ENCODE data around the gene FTSJ1. TPM values are rescaled to one million over a fixed set of nuclear protein-coding genes. Genes with fewer than 3 reads are reported as not detected.

Gene FTSJ1
- total and polyA plus RNA-seq, 7 experiments from 2014 or later, result 48.6 to 74.0 (median 59.5) TPM

- no peaks in the 10 kb centered on the region for H3K9me3 ChIP-seq (ENCODE audit: control insufficient read depth in 2 of 3, low read length in 3 of 3)
- H3K27me3 ChIP-seq (ENCODE audit: control insufficient read depth in 2 of 2, insufficient read depth in 2 of 2, low read length in 2 of 2), result no peaks in the 10 kb centered on the region
- H3K36me3 ChIP-seq (ENCODE audit: control insufficient read depth in 2 of 3, insufficient read depth in 3 of 3, low read length in 3 of 3), result no peaks in the 10 kb centered on the region
- H3K4me1 Mint-ChIP-seq, result peaks cover 10 to 28% (median 16%) of the 10 kb centered on the region in 7 donors
- DNase-seq (peak; percentile 50 to 81 (median 66)), ATAC-seq (peak; percentile 96)
- ChIA-PET CTCF (no interaction called here), POLR2A (interaction anchor here (0.8 to 1.7 kb wide), 2 partner anchors 31 to 39 kb away, joined by 3 to 8 read pairs; partner anchors contain the start of genes SLC38A5 and TBC1D25)
- peak within 1 kb of the TSS; percentile 85 for H3K27ac ChIP-seq (ENCODE audit: low read depth, low read length)
- peak within 1 kb of the TSS; percentile 78 to 93 (median 88) for H3K27ac Mint-ChIP-seq
- H3K4me3 Mint-ChIP-seq, result peak within 1 kb of the TSS; percentile 82 to 95 (median 91)
- H3K4me1 ChIP-seq (ENCODE audit: control insufficient read depth in 2 of 2, insufficient read depth in 2 of 2, low read length in 2 of 2), result peaks cover 4 to 8% of the 10 kb centered on the region in 2 donors
- no peaks in the 10 kb centered on the region for H3K27me3 Mint-ChIP-seq
- H3K4me3 ChIP-seq (ENCODE audit: low read length), result peak within 1 kb of the TSS; percentile 71
- H3K9me3 Mint-ChIP-seq, result peaks cover 0 to 2% (median 0%) of the 10 kb centered on the region in 11 donors
- peaks cover 0 to 7% (median 0%) of the 10 kb centered on the region in 5 donors for H3K36me3 Mint-ChIP-seq
- intact Hi-C loops (cut with micrococcal nuclease), result loop anchor here (1.0 to 5.0 kb wide), 5 partner anchors 13 to 66 kb away; partner anchors contain the start of genes EBP (in 2 of the 2), TBC1D25 (in 2 of the 2), FTSJ1 (in 1 of the 2) and RBM3 (in 1 of the 2)
Measured at GRCh38 chrX:48508400-48509244, 32.6 kb downstream of the FTSJ1 start, which contains the start of gene PORCN. Gene PORCN, plus strand, starts transcription at chrX:48508992. Its CDS starts 829 bp downstream, at chrX:48509821.

GRCh38 chrX:48509245-48509590, 33.2 kb downstream of the FTSJ1 start:
- DNase-seq (peak in 1 of 9 donors; percentile 44), ATAC-seq (peak; percentile 40)
- Mint-ChIP-seq H3K9me3 (peaks cover 0 to 2% (median 0%) of the 10 kb centered on the region in 11 donors), H3K4me1 (peaks cover 10 to 28% (median 16%) of the 10 kb centered on the region in 7 donors), H3K36me3 (peaks cover 0 to 7% (median 0%) of the 10 kb centered on the region in 5 donors), H3K27me3 (no peaks in the 10 kb centered on the region), H3K4me3 (peak overlapping the region; percentile 82 to 95 (median 91)), H3K27ac (peak overlapping the region; percentile 78 to 93 (median 86))
- CTCF ChIA-PET, result no interaction called here
- peaks cover 4 to 8% of the 10 kb centered on the region in 2 donors for H3K4me1 ChIP-seq (ENCODE audit: control insufficient read depth in 2 of 2, insufficient read depth in 2 of 2, low read length in 2 of 2)
- H3K9me3 ChIP-seq (ENCODE audit: control insufficient read depth in 2 of 3, low read length in 3 of 3), result no peaks in the 10 kb centered on the region
- no peaks in the 10 kb centered on the region for H3K36me3 ChIP-seq (ENCODE audit: control insufficient read depth in 2 of 3, insufficient read depth in 3 of 3, low read length in 3 of 3)
- H3K27me3 ChIP-seq (ENCODE audit: control insufficient read depth in 2 of 2, insufficient read depth in 2 of 2, low read length in 2 of 2), result no peaks in the 10 kb centered on the region
- H3K27ac ChIP-seq (ENCODE audit: low read depth, low read length), result peak overlapping the region; percentile 85
- POLR2A ChIA-PET, result interaction anchor here (1.7 kb wide), 1 partner anchor 30 kb away, joined by 8 read pairs; the partner anchor contains the start of gene TBC1D25
- H3K4me3 ChIP-seq (ENCODE audit: low read length), result peak overlapping the region; percentile 71
- intact Hi-C loops (cut with micrococcal nuclease), result loop anchor here in 1 of 2 donors (5.0 kb wide), 1 partner anchor 42 kb away; no protein-coding TSS in a partner anchor

DNA sequence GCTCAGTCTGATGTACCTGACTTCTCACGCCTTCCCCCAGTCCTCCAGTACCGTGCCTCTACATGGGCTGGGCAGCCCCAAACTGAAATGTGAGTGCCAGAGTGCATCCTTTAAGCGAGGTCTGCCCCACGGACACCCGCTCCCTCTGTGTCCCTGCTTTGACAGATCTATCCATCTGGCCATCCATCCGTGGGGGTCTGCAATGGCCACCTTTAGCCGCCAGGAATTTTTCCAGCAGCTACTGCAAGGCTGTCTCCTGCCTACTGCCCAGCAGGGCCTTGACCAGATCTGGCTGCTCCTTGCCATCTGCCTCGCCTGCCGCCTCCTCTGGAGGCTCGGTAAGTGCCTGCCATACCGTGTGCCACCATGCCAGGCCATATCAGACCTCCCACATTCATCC, 33.6 kb downstream of the FTSJ1 start:
- no peaks in the 10 kb centered on the region for H3K27me3 Mint-ChIP-seq
- peaks cover 0 to 2% (median 0%) of the 10 kb centered on the region in 11 donors for H3K9me3 Mint-ChIP-seq
- DNase-seq (no peak), ATAC-seq (peak; percentile 2)
- peaks cover 0 to 7% (median 0%) of the 10 kb centered on the region in 5 donors for H3K36me3 Mint-ChIP-seq
- Histone ChIP-seq H3K4me1 (ENCODE audit: control insufficient read depth in 2 of 2, insufficient read depth in 2 of 2, low read length in 2 of 2) (peaks cover 4 to 8% of the 10 kb centered on the region in 2 donors), H3K9me3 (ENCODE audit: control insufficient read depth in 2 of 3, low read length in 3 of 3) (no peaks in the 10 kb centered on the region), H3K36me3 (ENCODE audit: control insufficient read depth in 2 of 3, insufficient read depth in 3 of 3, low read length in 3 of 3) (peaks cover 0 to 1% (median 0%) of the 10 kb centered on the region in 3 experiments), H3K27me3 (ENCODE audit: control insufficient read depth in 2 of 2, insufficient read depth in 2 of 2, low read length in 2 of 2) (no peaks in the 10 kb centered on the region), H3K27ac (ENCODE audit: low read depth, low read length) (peak overlapping the region; percentile 85), H3K4me3 (ENCODE audit: low read length) (peak overlapping the region; percentile 71)
- intact Hi-C loops (cut with micrococcal nuclease), result loop anchor here in 1 of 2 donors (5.0 kb wide), 1 partner anchor 42 kb away; no protein-coding TSS in a partner anchor
- CTCF ChIA-PET, result no interaction called here
- H3K4me1 Mint-ChIP-seq, result peaks cover 10 to 28% (median 16%) of the 10 kb centered on the region in 7 donors
- H3K4me3 Mint-ChIP-seq, result peak overlapping the region; percentile 82 to 95 (median 91)
- H3K27ac Mint-ChIP-seq, result peak overlapping the region; percentile 78 to 93 (median 86)
- POLR2A ChIA-PET, result interaction anchor here (0.8 kb wide), 1 partner anchor 12 kb away, joined by 3 read pairs; the partner anchor contains the start of gene EBP

- no peaks in the 10 kb centered on the region for H3K27me3 Mint-ChIP-seq
- H3K4me3 ChIP-seq (ENCODE audit: low read length), result no peak overlapping the region
- CTCF ChIA-PET, result no interaction called here
- DNase-seq (no peak), ATAC-seq (no peak)
- intact Hi-C loops (cut with micrococcal nuclease), result loop anchor here in 1 of 2 donors (1.0 kb wide), 1 partner anchor 428 kb away; no protein-coding TSS in a partner anchor
- peaks cover 0 to 8% (median 0%) of the 10 kb centered on the region in 3 experiments for H3K36me3 ChIP-seq (ENCODE audit: control insufficient read depth in 2 of 3, insufficient read depth in 3 of 3, low read length in 3 of 3)
- H3K9me3 ChIP-seq (ENCODE audit: control insufficient read depth in 2 of 3, low read length in 3 of 3), result no peaks in the 10 kb centered on the region
- peaks cover 15 to 31% (median 16%) of the 10 kb centered on the region in 7 donors for H3K4me1 Mint-ChIP-seq
- H3K27ac Mint-ChIP-seq, result no peak overlapping the region
- peaks cover 4 to 8% of the 10 kb centered on the region in 2 donors for H3K4me1 ChIP-seq (ENCODE audit: control insufficient read depth in 2 of 2, insufficient read depth in 2 of 2, low read length in 2 of 2)
- H3K36me3 Mint-ChIP-seq, result peaks cover 0 to 7% (median 0%) of the 10 kb centered on the region in 5 donors
- H3K27me3 ChIP-seq (ENCODE audit: control insufficient read depth in 2 of 2, insufficient read depth in 2 of 2, low read length in 2 of 2), result no peaks in the 10 kb centered on the region
- peaks cover 0 to 2% (median 0%) of the 10 kb centered on the region in 11 donors for H3K9me3 Mint-ChIP-seq
- POLR2A ChIA-PET, result no interaction called here
- no peak overlapping the region for H3K27ac ChIP-seq (ENCODE audit: low read depth, low read length)
- H3K4me3 Mint-ChIP-seq, result peak overlapping the region in 2 of 10 donors; percentile 48 to 68
Measured at GRCh38 chrX:48511560-48511959, 35.6 kb downstream of the FTSJ1 start.

DNA sequence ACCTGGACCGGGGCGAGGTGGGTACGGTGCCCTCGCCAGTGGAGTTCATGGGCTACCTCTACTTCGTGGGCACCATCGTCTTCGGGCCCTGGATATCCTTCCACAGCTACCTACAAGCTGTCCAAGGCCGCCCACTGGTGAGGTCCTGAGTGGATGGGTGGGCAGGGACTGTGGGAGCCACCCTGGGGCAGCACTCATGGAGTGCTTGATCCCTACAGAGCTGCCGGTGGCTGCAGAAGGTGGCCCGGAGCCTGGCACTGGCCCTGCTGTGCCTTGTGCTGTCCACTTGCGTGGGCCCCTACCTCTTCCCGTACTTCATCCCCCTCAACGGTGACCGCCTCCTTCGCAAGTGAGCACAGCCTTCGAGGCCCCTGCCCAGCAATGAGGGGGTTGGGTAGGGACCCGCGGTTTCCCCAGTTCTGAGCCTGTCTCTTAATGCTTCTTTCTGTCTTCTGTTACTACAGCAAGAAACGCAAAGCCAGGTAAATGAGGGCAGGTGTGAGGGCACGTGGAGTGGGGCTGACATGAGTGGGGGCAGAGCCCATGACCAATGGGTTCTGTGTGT, 36.5 kb downstream of the FTSJ1 start:
- Mint-ChIP-seq H3K9me3 (peaks cover 0 to 2% (median 0%) of the 10 kb centered on the region in 11 donors), H3K4me3 (no peak overlapping the region), H3K27ac (no peak overlapping the region), H3K36me3 (peaks cover 0 to 7% (median 0%) of the 10 kb centered on the region in 5 donors), H3K4me1 (peaks cover 15 to 38% (median 17%) of the 10 kb centered on the region in 7 donors), H3K27me3 (no peaks in the 10 kb centered on the region)
- ATAC-seq (no peak), DNase-seq (no peak)
- Histone ChIP-seq H3K27me3 (ENCODE audit: control insufficient read depth in 2 of 2, insufficient read depth in 2 of 2, low read length in 2 of 2) (no peaks in the 10 kb centered on the region), H3K9me3 (ENCODE audit: control insufficient read depth in 2 of 3, low read length in 3 of 3) (no peaks in the 10 kb centered on the region), H3K4me3 (ENCODE audit: low read length) (no peak overlapping the region), H3K4me1 (ENCODE audit: control insufficient read depth in 2 of 2, insufficient read depth in 2 of 2, low read length in 2 of 2) (peaks cover 4 to 8% of the 10 kb centered on the region in 2 donors), H3K27ac (ENCODE audit: low read depth, low read length) (no peak overlapping the region), H3K36me3 (ENCODE audit: control insufficient read depth in 2 of 3, insufficient read depth in 3 of 3, low read length in 3 of 3) (peaks cover 0 to 8% (median 0%) of the 10 kb centered on the region in 3 experiments)
- CTCF ChIA-PET, result no interaction called here
- intact Hi-C loops (cut with micrococcal nuclease), result no loop called here
- POLR2A ChIA-PET, result no interaction called here

DNA sequence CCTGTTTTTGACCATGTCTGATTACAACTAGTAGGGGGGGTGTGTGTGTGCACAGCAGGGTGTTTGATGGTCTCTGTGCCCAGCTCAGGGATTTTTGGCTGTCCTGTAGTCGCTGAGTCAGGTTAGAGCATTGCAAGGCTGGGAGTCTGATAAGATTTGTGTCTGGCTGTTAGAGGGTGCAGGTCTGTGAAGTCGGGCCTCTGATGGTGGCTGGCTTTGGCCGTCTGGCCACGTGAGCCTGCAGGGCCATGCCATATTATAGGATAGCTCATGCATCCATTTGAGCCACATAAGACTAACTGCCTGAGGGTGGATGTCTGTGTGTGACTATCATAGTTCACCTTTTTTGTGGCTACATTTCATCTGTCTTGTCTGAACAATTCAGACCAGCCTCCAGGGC, 37.7 kb downstream of the FTSJ1 start:
- intact Hi-C loops (cut with micrococcal nuclease), result no loop called here
- Histone ChIP-seq H3K4me3 (ENCODE audit: low read length) (no peak overlapping the region), H3K27ac (ENCODE audit: low read depth, low read length) (no peak overlapping the region), H3K9me3 (ENCODE audit: control insufficient read depth in 2 of 3, low read length in 3 of 3) (no peaks in the 10 kb centered on the region), H3K27me3 (ENCODE audit: control insufficient read depth in 2 of 2, insufficient read depth in 2 of 2, low read length in 2 of 2) (no peaks in the 10 kb centered on the region), H3K36me3 (ENCODE audit: control insufficient read depth in 2 of 3, insufficient read depth in 3 of 3, low read length in 3 of 3) (peaks cover 0 to 8% (median 0%) of the 10 kb centered on the region in 3 experiments), H3K4me1 (ENCODE audit: control insufficient read depth in 2 of 2, insufficient read depth in 2 of 2, low read length in 2 of 2) (peaks cover 4 to 8% of the 10 kb centered on the region in 2 donors)
- ATAC-seq (no peak), DNase-seq (no peak)
- POLR2A ChIA-PET, result no interaction called here
- Mint-ChIP-seq H3K27me3 (no peaks in the 10 kb centered on the region), H3K36me3 (peaks cover 0 to 7% (median 0%) of the 10 kb centered on the region in 5 donors), H3K27ac (no peak overlapping the region), H3K4me3 (no peak overlapping the region), H3K4me1 (peaks cover 13 to 38% (median 16%) of the 10 kb centered on the region in 7 donors), H3K9me3 (peaks cover 0 to 2% (median 0%) of the 10 kb centered on the region in 11 donors)
- CTCF ChIA-PET, result interaction anchor here (0.6 kb wide), 1 partner anchor 654 kb away, joined by 3 read pairs; no protein-coding TSS in a partner anchor

Measured in naive thymus-derived CD4-positive, alpha-beta T cell (primary cell).